CD14-positive monocyte (primary cell): Measurements from ENCODE around the gene GRK5. TPM values are rescaled to one million over a fixed set of nuclear protein-coding genes. Genes with fewer than 3 reads are reported as not detected.
A peak's percentile ranks its signal among the peaks of the same experiment; 100 is the strongest.

Experiments
- DNase-seq, 3 donors: peaks; one replicate each; pipeline ENCODE4 v3.0.0-alpha.2; 2011 to 2022
- H2AFZ ChIP-seq: 2 replicates; pipeline ENCODE4 v1.6.0; 2012; ENCODE audit warnings: mild to moderate bottlenecking, low read depth, low read length, inconsistent platforms; ENCODE audit not compliant: insufficient read depth, poor library complexity, severe bottlenecking
- H3K27ac ChIP-seq, 2 donors: 1 replicate in 1 of 2; 2 replicates in 1 of 2; pipeline ENCODE4 v1.5.1; 2012 to 2013; ENCODE audit warnings: low read length in 2 of 2, control low read depth in 1 of 2, inconsistent platforms in 1 of 2, low read depth in 1 of 2, mild to moderate bottlenecking in 1 of 2
- H3K27me3 ChIP-seq, 2 donors: one replicate each; pipeline versions ENCODE4 v1.6.0 to v1.6.1; 2011 to 2013; ENCODE audit warnings: low read length in 2 of 2; ENCODE audit not compliant: control insufficient read depth in 2 of 2, insufficient read depth in 2 of 2
- H3K36me3 ChIP-seq, 2 donors: replicated peaks in 1 of 2; 1 replicate in 1 of 2; 2 replicates in 1 of 2; pipeline versions ENCODE4 v1.5.1 to v1.6.1; 2012 to 2013; ENCODE audit warnings: low read length in 2 of 2, control low read depth in 1 of 2, inconsistent platforms in 1 of 2, mild to moderate bottlenecking in 1 of 2; ENCODE audit not compliant: insufficient read depth in 2 of 2, control insufficient read depth in 1 of 2
- H3K4me1 ChIP-seq, 2 donors: 1 replicate in 1 of 2; 2 replicates in 1 of 2; pipeline versions ENCODE4 v1.5.1 to v1.6.1; 2012 to 2013; ENCODE audit warnings: low read length in 2 of 2, control low read depth in 1 of 2, inconsistent platforms in 1 of 2, mild to moderate bottlenecking in 1 of 2, moderate library complexity in 1 of 2; ENCODE audit not compliant: insufficient read depth in 2 of 2, control insufficient read depth in 1 of 2
- H3K4me2 ChIP-seq: replicated peaks from 2 replicates; pipeline ENCODE3; 2012; ENCODE audit warnings: low read length, moderate library complexity, mild to moderate bottlenecking; ENCODE audit not compliant: poor library complexity, severe bottlenecking; ENCODE audit errors: extremely low read depth
- H3K4me3 ChIP-seq, 3 experiments: fragments of 200-600 bp in 1 of 3; sonication (generic) in 1 of 3; replicated peaks in 1 of 3; 1 replicate in 2 of 3; 2 replicates in 1 of 3; pipeline ENCODE4 v1.5.1; 2011 to 2013; ENCODE audit warnings: low read length in 3 of 3, mild to moderate bottlenecking in 3 of 3, control low read depth in 2 of 3, low read depth in 2 of 3, inconsistent platforms in 1 of 3, moderate library complexity in 1 of 3
- H3K79me2 ChIP-seq: 2 replicates; pipeline ENCODE4 v1.6.0; 2012; ENCODE audit warnings: mild to moderate bottlenecking, control low read depth, inconsistent platforms, low read length, moderate library complexity; ENCODE audit not compliant: insufficient read depth
- H3K9ac ChIP-seq: 2 replicates; pipeline ENCODE4 v1.6.0; 2017; ENCODE audit warnings: low read length, mild to moderate bottlenecking; ENCODE audit not compliant: insufficient read depth, poor library complexity, severe bottlenecking
- H3K9me3 ChIP-seq, 2 donors: replicated peaks in 1 of 2; 1 replicate in 1 of 2; 2 replicates in 1 of 2; pipeline versions ENCODE4 v1.5.1 to v1.6.1; 2012 to 2013; ENCODE audit warnings: low read length in 2 of 2, control low read depth in 1 of 2; ENCODE audit not compliant: control insufficient read depth in 1 of 2, insufficient read depth in 1 of 2
- H4K20me1 ChIP-seq: 2 replicates; pipeline ENCODE4 v1.6.0; 2012; ENCODE audit warnings: mild to moderate bottlenecking, low read length, control low read depth, moderate library complexity; ENCODE audit not compliant: insufficient read depth
- H3K27ac Mint-ChIP-seq, 7 donors: one replicate each; pipeline ENCODE4 v1.8.0; 2020; ENCODE audit warnings: mild to moderate bottlenecking in 7 of 7, mixed read lengths in 7 of 7, moderate library complexity in 6 of 7, inconsistent platforms in 2 of 7
- H3K27me3 Mint-ChIP-seq, 3 donors: one replicate each; pipeline ENCODE4 v1.8.0; 2021 to 2022; ENCODE audit warnings: low read depth in 3 of 3, mild to moderate bottlenecking in 3 of 3, mixed read lengths in 3 of 3, moderate library complexity in 3 of 3, inconsistent platforms in 1 of 3
- H3K36me3 Mint-ChIP-seq, 2 donors: one replicate each; pipeline ENCODE4 v1.8.0; 2020; ENCODE audit warnings: mixed read lengths in 2 of 2, inconsistent platforms in 1 of 2, mild to moderate bottlenecking in 1 of 2
- H3K4me1 Mint-ChIP-seq: one replicate; pipeline ENCODE4 v1.8.0; 2020; ENCODE audit warnings: mild to moderate bottlenecking, mixed read lengths
- H3K4me3 Mint-ChIP-seq, 2 donors: one replicate each; pipeline ENCODE4 v1.8.0; 2020; ENCODE audit warnings: mild to moderate bottlenecking in 2 of 2, mixed read lengths in 2 of 2, moderate library complexity in 1 of 2
- H3K9me3 Mint-ChIP-seq, 7 donors: one replicate each; pipeline ENCODE4 v1.8.0; 2020 to 2022; ENCODE audit warnings: mixed read lengths in 7 of 7, mild to moderate bottlenecking in 6 of 7, moderate library complexity in 6 of 7, inconsistent platforms in 2 of 7
- CTCF ChIP-seq: fragments of 200-600 bp; IDR thresholded peaks from one replicate; pipeline ENCODE4 v1.8.0; 2022; ENCODE audit warnings: antibody characterized with exemption, mild to moderate bottlenecking
- WGBS: methylation state at CpG from one replicate; pipeline ENCODE4 v1.1.5; 2013; ENCODE audit warnings: missing lambda C conversion rate; ENCODE audit not compliant: insufficient coverage; 5-methylcytosine and 5-hydroxymethylcytosine counted together
- intact Hi-C, 2 donors: fragments of 100-400 bp; cut with micrococcal nuclease; formaldehyde crosslinking; loops; one replicate each; pipeline versions ENCODE4 v1.15.0 to v1.15.1; 2023
- polyA plus RNA-seq, 3 donors: library from polyadenylated mRNA; depleted of rRNA in 1 of 3; unstranded in 2 of 3; stranded (reverse) in 1 of 3; fragments of 300-500 nt in 2 of 3; fragments of >200 nt in 1 of 3; fragmentation: Illumina TruSeq in 2 of 3; gene quantifications; 1 replicate in 2 of 3; 2 replicates in 1 of 3; pipeline ENCODE4 v1.2.3, GENCODE V29; 2012 to 2021

The GRK5 gene
- polyA plus RNA-seq, 3 donors, result 1.2 to 6.5 (median 2.8) TPM

GRCh38 chr10:119283387-119283786 is 76.0 kb downstream of the GRK5 start:
- Histone ChIP-seq H3K4me3 (no peak overlapping the region), H3K4me1 (peaks cover 0 to 7% of the 10 kb centered on the region in 2 donors), H3K79me2 (no peaks in the 10 kb centered on the region), H3K27ac (no peak overlapping the region), H3K4me2 (no peak overlapping the region), H3K27me3 (no peaks in the 10 kb centered on the region), H3K36me3 (no peaks in the 10 kb centered on the region), H3K9me3 (no peaks in the 10 kb centered on the region), H2AFZ (no peak overlapping the region), H3K9ac (no peak overlapping the region), H4K20me1 (peaks cover 36% of the 10 kb centered on the region)
- Mint-ChIP-seq H3K4me3 (no peak overlapping the region), H3K27ac (peak overlapping the region in 3 of 7 donors; percentile 24 to 38 (median 37)), H3K4me1 (peaks cover 25% of the 10 kb centered on the region), H3K9me3 (peaks cover 0 to 3% (median 0%) of the 10 kb centered on the region in 7 donors), H3K36me3 (peaks cover 0 to 6% of the 10 kb centered on the region in 2 donors), H3K27me3 (peaks cover 3 to 8% (median 5%) of the 10 kb centered on the region in 3 donors)
- no peak for DNase-seq
- intact Hi-C loops, result no loop called here
- WGBS, result 100% methylated on average over 4 of the region's 5 CpGs
- TF ChIP-seq CTCF, result no peak

GRCh38 chr10:119283818-119284217 is 76.4 kb downstream of the GRK5 start:
- DNase-seq, result no peak
- Mint-ChIP-seq H3K4me3 (no peak overlapping the region), H3K27me3 (peaks cover 2 to 9% (median 3%) of the 10 kb centered on the region in 3 donors), H3K9me3 (peaks cover 0 to 3% (median 0%) of the 10 kb centered on the region in 7 donors), H3K4me1 (peaks cover 28% of the 10 kb centered on the region), H3K27ac (peak overlapping the region in 3 of 7 donors; percentile 17 to 38 (median 37)), H3K36me3 (peaks cover 0 to 6% of the 10 kb centered on the region in 2 donors)
- no peaks in the 10 kb centered on the region for H3K79me2 ChIP-seq
- H3K27me3 ChIP-seq, result no peaks in the 10 kb centered on the region
- intact Hi-C loops, result no loop called here
- H3K36me3 ChIP-seq, result no peaks in the 10 kb centered on the region
- no peak overlapping the region for H3K27ac ChIP-seq
- WGBS, result no CpG with 5 or more reads among the region's 5 CpGs
- no peak for TF ChIP-seq CTCF
- peaks cover under 1 to 7% of the 10 kb centered on the region in 2 donors for H3K4me1 ChIP-seq
- no peak overlapping the region for H3K9ac ChIP-seq
- H3K9me3 ChIP-seq, result no peaks in the 10 kb centered on the region
- no peak overlapping the region for H2AFZ ChIP-seq
- H4K20me1 ChIP-seq, result peaks cover 37% of the 10 kb centered on the region
- no peak overlapping the region for H3K4me3 ChIP-seq
- H3K4me2 ChIP-seq, result no peak overlapping the region
